HepG2 (cell line): Measurements from ENCODE around the gene TRAPPC3. TPM values are rescaled to one million over a fixed set of nuclear protein-coding genes. Genes with fewer than 3 reads are reported as not detected.

Experiments used
- CHD4 ChIP-seq: fragments of 200-600 bp; sonication (generic); IDR thresholded peaks from 2 replicates; pipeline ENCODE4 v1.7.0; 2017; ENCODE audit warnings: mild to moderate bottlenecking, low read length, borderline replicate concordance
- HNF1B ChIP-seq: sonication (generic); formaldehyde crosslinking; IDR thresholded peaks from 2 replicates; pipeline ENCODE4 v1.5.1; 2020; ENCODE audit warnings: mild to moderate bottlenecking, moderate library complexity, missing genetic modification reagents
- ZNF207 ChIP-seq: fragments of 450-650 bp; IDR thresholded peaks from 2 replicates; pipeline ENCODE4 v1.6.1; 2016; ENCODE audit warnings: antibody characterized with exemption, borderline replicate concordance
- ZNF354B ChIP-seq: sonication (generic); formaldehyde crosslinking; IDR thresholded peaks from 2 replicates; pipeline ENCODE4 v1.8.0; 2022; ENCODE audit warnings: mild to moderate bottlenecking, missing genetic modification reagents
- ZNF773 ChIP-seq: sonication (generic); formaldehyde crosslinking; IDR thresholded peaks from 2 replicates; pipeline ENCODE4 v1.4.0; 2020; ENCODE audit warnings: missing genetic modification reagents, borderline replicate concordance
- ZSCAN5A ChIP-seq: sonication (generic); formaldehyde crosslinking; IDR thresholded peaks from 2 replicates; pipeline ENCODE4 v1.8.0; 2022; ENCODE audit warnings: mild to moderate bottlenecking, missing genetic modification reagents, borderline replicate concordance
- polyA plus RNA-seq, 8 experiments: library from polyadenylated mRNA; depleted of rRNA in 3 of 8; stranded (reverse) in 7 of 8; unstranded in 1 of 8; fragments of >200 nt; fragmentation: Illumina TruSeq in 4 of 8; extraction: Trizol in 4 of 8; gene quantifications; 2 replicates each; pipeline versions ENCODE4 v1.2.1 to v1.2.3, GENCODE V29; 2011 to 2016; ENCODE audit warnings: low read depth in 4 of 8, missing spikeins in 1 of 8, mixed read lengths in 1 of 8; ENCODE audit not compliant: insufficient read depth in 1 of 8
- total RNA-seq, 5 experiments: library from RNA; depleted of rRNA; stranded (reverse); fragments of >200 nt; fragmentation: Illumina TruSeq; extraction: Trizol; gene quantifications; 2 replicates each; pipeline ENCODE4 v1.2.3, GENCODE V29; 2016; ENCODE audit warnings: low read depth in 1 of 5
- TF ChIP-seq, protein P1 (sequence below): sonication (generic); formaldehyde crosslinking; IDR thresholded peaks from 2 replicates; pipeline ENCODE4 v1.4.0; 2020; ENCODE audit warnings: missing genetic modification reagents, mild to moderate bottlenecking, borderline replicate concordance
- TF ChIP-seq, protein P2 (sequence below): sonication (generic); formaldehyde crosslinking; IDR thresholded peaks from 2 replicates; pipeline ENCODE4 v1.4.0; 2020; ENCODE audit warnings: missing genetic modification reagents
- TF ChIP-seq, protein P3 (sequence below): sonication (generic); formaldehyde crosslinking; conservative IDR thresholded peaks from 2 replicates; pipeline ENCODE4 v1.8.0; 2022; ENCODE audit warnings: low read depth, missing genetic modification reagents

The TRAPPC3 gene
- total and polyA plus RNA-seq, 2 of the 13 experiments (the other 11 are each of a cell fraction or from before 2014, with no cell fraction given) = 53.7 to 62.4 TPM

DNA sequence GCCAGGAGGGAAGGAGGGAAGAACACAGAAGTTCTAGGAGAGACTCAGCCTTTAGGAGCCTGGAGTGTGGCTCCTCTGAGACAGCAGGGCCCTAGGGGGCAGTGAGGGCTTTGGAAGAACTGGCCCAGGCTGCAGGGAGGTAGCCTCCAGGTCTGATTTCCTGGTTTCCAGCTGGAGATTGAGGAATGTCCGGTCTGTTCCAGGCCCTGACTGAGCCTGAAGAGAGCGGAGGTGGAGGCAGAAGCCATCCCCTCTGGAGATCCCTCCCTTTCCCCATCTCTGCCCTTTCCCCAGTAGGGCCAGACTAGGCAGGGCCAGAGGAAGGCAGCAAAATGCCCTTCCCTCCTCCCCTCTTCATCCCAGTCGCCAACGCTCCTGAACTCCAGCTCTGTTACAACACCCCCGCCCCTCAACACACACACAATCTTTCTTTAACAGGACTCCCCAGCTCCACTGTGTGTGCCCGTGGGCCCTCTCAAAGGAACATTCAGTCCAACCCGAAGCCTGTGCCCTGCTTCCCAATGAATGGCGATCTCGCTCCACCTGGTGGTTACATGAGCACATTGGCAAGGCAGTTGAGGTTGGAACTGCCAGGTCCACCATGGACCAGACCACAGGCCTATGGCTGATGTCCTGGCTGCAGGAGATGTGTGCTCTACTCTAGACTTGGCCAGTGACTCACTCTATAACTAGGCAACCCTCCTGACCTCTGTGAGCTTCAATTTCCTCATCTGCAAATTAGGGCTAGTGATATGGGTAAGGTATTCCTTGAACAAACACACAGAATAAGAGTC, 38.7 kb upstream of the TRAPPC3 start (continued):
- TF ChIP-seq, protein P1, sequence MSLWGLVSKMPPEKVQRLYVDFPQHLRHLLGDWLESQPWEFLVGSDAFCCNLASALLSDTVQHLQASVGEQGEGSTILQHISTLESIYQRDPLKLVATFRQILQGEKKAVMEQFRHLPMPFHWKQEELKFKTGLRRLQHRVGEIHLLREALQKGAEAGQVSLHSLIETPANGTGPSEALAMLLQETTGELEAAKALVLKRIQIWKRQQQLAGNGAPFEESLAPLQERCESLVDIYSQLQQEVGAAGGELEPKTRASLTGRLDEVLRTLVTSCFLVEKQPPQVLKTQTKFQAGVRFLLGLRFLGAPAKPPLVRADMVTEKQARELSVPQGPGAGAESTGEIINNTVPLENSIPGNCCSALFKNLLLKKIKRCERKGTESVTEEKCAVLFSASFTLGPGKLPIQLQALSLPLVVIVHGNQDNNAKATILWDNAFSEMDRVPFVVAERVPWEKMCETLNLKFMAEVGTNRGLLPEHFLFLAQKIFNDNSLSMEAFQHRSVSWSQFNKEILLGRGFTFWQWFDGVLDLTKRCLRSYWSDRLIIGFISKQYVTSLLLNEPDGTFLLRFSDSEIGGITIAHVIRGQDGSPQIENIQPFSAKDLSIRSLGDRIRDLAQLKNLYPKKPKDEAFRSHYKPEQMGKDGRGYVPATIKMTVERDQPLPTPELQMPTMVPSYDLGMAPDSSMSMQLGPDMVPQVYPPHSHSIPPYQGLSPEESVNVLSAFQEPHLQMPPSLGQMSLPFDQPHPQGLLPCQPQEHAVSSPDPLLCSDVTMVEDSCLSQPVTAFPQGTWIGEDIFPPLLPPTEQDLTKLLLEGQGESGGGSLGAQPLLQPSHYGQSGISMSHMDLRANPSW (CRISPR knock-in tag) = 0 out of 2 replicates have a peak, but pooled peaks have one; percentile 25
- TF ChIP-seq ZNF354B (0 out of 2 replicates have a peak, but pooled peaks have one; percentile 39), ZSCAN5A (no peak), ZNF207 (no peak), HNF1B (CRISPR knock-in tag) (no peak), CHD4 (no peak), ZNF773 (no peak)
- TF ChIP-seq, protein P2, sequence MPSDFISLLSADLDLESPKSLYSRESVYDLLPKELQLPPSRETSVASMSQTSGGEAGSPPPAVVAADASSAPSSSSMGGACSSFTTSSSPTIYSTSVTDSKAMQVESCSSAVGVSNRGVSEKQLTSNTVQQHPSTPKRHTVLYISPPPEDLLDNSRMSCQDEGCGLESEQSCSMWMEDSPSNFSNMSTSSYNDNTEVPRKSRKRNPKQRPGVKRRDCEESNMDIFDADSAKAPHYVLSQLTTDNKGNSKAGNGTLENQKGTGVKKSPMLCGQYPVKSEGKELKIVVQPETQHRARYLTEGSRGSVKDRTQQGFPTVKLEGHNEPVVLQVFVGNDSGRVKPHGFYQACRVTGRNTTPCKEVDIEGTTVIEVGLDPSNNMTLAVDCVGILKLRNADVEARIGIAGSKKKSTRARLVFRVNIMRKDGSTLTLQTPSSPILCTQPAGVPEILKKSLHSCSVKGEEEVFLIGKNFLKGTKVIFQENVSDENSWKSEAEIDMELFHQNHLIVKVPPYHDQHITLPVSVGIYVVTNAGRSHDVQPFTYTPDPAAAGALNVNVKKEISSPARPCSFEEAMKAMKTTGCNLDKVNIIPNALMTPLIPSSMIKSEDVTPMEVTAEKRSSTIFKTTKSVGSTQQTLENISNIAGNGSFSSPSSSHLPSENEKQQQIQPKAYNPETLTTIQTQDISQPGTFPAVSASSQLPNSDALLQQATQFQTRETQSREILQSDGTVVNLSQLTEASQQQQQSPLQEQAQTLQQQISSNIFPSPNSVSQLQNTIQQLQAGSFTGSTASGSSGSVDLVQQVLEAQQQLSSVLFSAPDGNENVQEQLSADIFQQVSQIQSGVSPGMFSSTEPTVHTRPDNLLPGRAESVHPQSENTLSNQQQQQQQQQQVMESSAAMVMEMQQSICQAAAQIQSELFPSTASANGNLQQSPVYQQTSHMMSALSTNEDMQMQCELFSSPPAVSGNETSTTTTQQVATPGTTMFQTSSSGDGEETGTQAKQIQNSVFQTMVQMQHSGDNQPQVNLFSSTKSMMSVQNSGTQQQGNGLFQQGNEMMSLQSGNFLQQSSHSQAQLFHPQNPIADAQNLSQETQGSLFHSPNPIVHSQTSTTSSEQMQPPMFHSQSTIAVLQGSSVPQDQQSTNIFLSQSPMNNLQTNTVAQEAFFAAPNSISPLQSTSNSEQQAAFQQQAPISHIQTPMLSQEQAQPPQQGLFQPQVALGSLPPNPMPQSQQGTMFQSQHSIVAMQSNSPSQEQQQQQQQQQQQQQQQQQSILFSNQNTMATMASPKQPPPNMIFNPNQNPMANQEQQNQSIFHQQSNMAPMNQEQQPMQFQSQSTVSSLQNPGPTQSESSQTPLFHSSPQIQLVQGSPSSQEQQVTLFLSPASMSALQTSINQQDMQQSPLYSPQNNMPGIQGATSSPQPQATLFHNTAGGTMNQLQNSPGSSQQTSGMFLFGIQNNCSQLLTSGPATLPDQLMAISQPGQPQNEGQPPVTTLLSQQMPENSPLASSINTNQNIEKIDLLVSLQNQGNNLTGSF (CRISPR knock-in tag) = no peak
- TF ChIP-seq, protein P3, sequence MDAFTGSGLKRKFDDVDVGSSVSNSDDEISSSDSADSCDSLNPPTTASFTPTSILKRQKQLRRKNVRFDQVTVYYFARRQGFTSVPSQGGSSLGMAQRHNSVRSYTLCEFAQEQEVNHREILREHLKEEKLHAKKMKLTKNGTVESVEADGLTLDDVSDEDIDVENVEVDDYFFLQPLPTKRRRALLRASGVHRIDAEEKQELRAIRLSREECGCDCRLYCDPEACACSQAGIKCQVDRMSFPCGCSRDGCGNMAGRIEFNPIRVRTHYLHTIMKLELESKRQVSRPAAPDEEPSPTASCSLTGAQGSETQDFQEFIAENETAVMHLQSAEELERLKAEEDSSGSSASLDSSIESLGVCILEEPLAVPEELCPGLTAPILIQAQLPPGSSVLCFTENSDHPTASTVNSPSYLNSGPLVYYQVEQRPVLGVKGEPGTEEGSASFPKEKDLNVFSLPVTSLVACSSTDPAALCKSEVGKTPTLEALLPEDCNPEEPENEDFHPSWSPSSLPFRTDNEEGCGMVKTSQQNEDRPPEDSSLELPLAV = no peak
